ENCODE measurements around the gene CAPG.
"Not testable (repeated sequence)": the region's sequence is repeated elsewhere in the genome, so short reads cannot be mapped to it uniquely, and the experiment has no call there.

Gene CAPG

GRCh38 chr2:85376291-85377065, 33.7 kb downstream of the CAPG start:
- in situ Hi-C loops (cut with MboI; ENCODE audit: low pct_unique_long_range_greater_than_20kb, low sequenced_read_pairs, unreplicated experiment): no loop called here
- TF ChIP-seq CTCF (IDR thresholded peaks at IDR 0.05; ENCODE audit: extremely low read depth, insufficient read depth, missing control alignments): no peak
- no peak for DNase-seq (ENCODE audit: low spot score)

GRCh38 chr2:85371045-85371444, 39.1 kb downstream of the CAPG start:
- in situ Hi-C loops (cut with MboI; ENCODE audit: low pct_unique_long_range_greater_than_20kb, low sequenced_read_pairs, unreplicated experiment): no loop called here
- DNase-seq (ENCODE audit: low spot score): no peak

GRCh38 chr2:85369500-85369899, 40.7 kb downstream of the CAPG start:
- no peak for TF ChIP-seq CTCF (IDR thresholded peaks at IDR 0.05; ENCODE audit: extremely low read depth, insufficient read depth, missing control alignments)
- no peak for DNase-seq (ENCODE audit: low spot score)
- in situ Hi-C loops (cut with MboI; ENCODE audit: low pct_unique_long_range_greater_than_20kb, low sequenced_read_pairs, unreplicated experiment): no loop called here

More at GRCh38 chr2:85371045-85371444, 39.1 kb downstream of the CAPG start:
- no peak for TF ChIP-seq CTCF (IDR thresholded peaks at IDR 0.05; ENCODE audit: extremely low read depth, insufficient read depth, missing control alignments)

GRCh38 chr2:85368921-85369320, 41.2 kb downstream of the CAPG start:
- no peak for TF ChIP-seq CTCF (IDR thresholded peaks at IDR 0.05; ENCODE audit: extremely low read depth, insufficient read depth, missing control alignments)
- no peak for DNase-seq (ENCODE audit: low spot score)
- in situ Hi-C loops (cut with MboI; ENCODE audit: low pct_unique_long_range_greater_than_20kb, low sequenced_read_pairs, unreplicated experiment): no loop called here

- no peak for DNase-seq (ENCODE audit: low spot score)
- in situ Hi-C loops (cut with MboI; ENCODE audit: low pct_unique_long_range_greater_than_20kb, low sequenced_read_pairs, unreplicated experiment): no loop called here
- TF ChIP-seq CTCF (IDR thresholded peaks at IDR 0.05; ENCODE audit: extremely low read depth, insufficient read depth, missing control alignments): no peak
Observed at GRCh38 chr2:85367180-85367579, 43.0 kb downstream of the CAPG start.

- DNase-seq (ENCODE audit: low spot score); in situ Hi-C loops (cut with MboI; ENCODE audit: low pct_unique_long_range_greater_than_20kb, low sequenced_read_pairs, unreplicated experiment): not testable (repeated sequence)
Observed at GRCh38 chr2:85362653-85363387, 47.3 kb downstream of the CAPG start.

- no peak for DNase-seq (ENCODE audit: low spot score)
- no peak for TF ChIP-seq CTCF (IDR thresholded peaks at IDR 0.05; ENCODE audit: extremely low read depth, insufficient read depth, missing control alignments)
- in situ Hi-C loops (cut with MboI; ENCODE audit: low pct_unique_long_range_greater_than_20kb, low sequenced_read_pairs, unreplicated experiment): no loop called here
Observed at GRCh38 chr2:85357736-85358135, 52.4 kb downstream of the CAPG start.
